GM12892 (cell line): ENCODE data around the gene KERA.

Experiments
- POLR2A ChIP-seq: IDR thresholded peaks from 2 replicates; pipeline ENCODE4 v1.6.1; 2011; ENCODE audit warnings: low read depth, low read length, control low read depth
- POLR2AphosphoS5 ChIP-seq: IDR thresholded peaks from 2 replicates; pipeline ENCODE4 v1.6.1; 2011; ENCODE audit warnings: low read depth, low read length, control low read depth

GRCh38 chr12:91070936-91071335 is 13.1 kb upstream of the KERA start:
- TF ChIP-seq POLR2A = no peak
- TF ChIP-seq POLR2AphosphoS5 = no peak
